Cerebellar nuclear complex (tissue), 1 donor: Measurements from ENCODE around the gene PDE7B.
"Not testable (repeated sequence)": the region's sequence is repeated elsewhere in the genome, so short reads cannot be mapped to it uniquely, and the experiment has no call there.

Experiments
- DNase-seq, 2 experiments: peaks; one replicate each; lab custom pipeline; 2025; lab: John Stamatoyannopoulos, UW

The PDE7B gene

GRCh38 chr6:136188486-136188885 lies 337.0 kb downstream of the PDE7B start:
- DNase-seq = no peak

- no peak for DNase-seq
These were observed 337.6 kb downstream of the PDE7B start for GRCh38 chr6:136189104-136189503.

- DNase-seq = no peak
These were observed 340.3 kb downstream of the PDE7B start for GRCh38 chr6:136191606-136192312.

GRCh38 chr6:136192902-136193301 lies 341.4 kb downstream of the PDE7B start:
- DNase-seq = no peak

- no peak for DNase-seq
These were observed 350.2 kb downstream of the PDE7B start for GRCh38 chr6:136201732-136202131.

GRCh38 chr6:136208783-136209182 lies 357.3 kb downstream of the PDE7B start:
- DNase-seq = no peak

- DNase-seq = no peak
These were observed 358.0 kb downstream of the PDE7B start for GRCh38 chr6:136209496-136209895.

GRCh38 chr6:136210398-136211165 lies 359.1 kb downstream of the PDE7B start:
- no peak for DNase-seq

GRCh38 chr6:136212608-136213007 lies 361.1 kb downstream of the PDE7B start:
- no peak for DNase-seq

GRCh38 chr6:136213012-136213539 lies 361.6 kb downstream of the PDE7B start:
- no peak for DNase-seq

GRCh38 chr6:136213853-136214252 lies 362.4 kb downstream of the PDE7B start:
- no peak for DNase-seq

GRCh38 chr6:136216503-136217401 lies 365.3 kb downstream of the PDE7B start:
- DNase-seq = no peak

GRCh38 chr6:136224974-136225373 lies 373.5 kb downstream of the PDE7B start:
- DNase-seq = not testable (repeated sequence)

GRCh38 chr6:136225496-136225895 lies 374.0 kb downstream of the PDE7B start:
- DNase-seq = no peak

GRCh38 chr6:136226027-136226673 lies 374.6 kb downstream of the PDE7B start:
- no peak for DNase-seq

GRCh38 chr6:136226674-136227377 lies 375.3 kb downstream of the PDE7B start:
- no peak for DNase-seq

GRCh38 chr6:136228814-136229213 lies 377.3 kb downstream of the PDE7B start:
- no peak for DNase-seq

- DNase-seq = no peak
These were observed 378.8 kb downstream of the PDE7B start for GRCh38 chr6:136230219-136230853.

- no peak for DNase-seq
These were observed 381.2 kb downstream of the PDE7B start for GRCh38 chr6:136232701-136233100.

- no peak for DNase-seq
These were observed 383.7 kb downstream of the PDE7B start for GRCh38 chr6:136235233-136235564.
